Activated T-helper 2 cell treated with anti-CD3 and anti-CD28 coated beads, Interferon-gamma antibody, Interleukin-2, Interleukin-4, amounts not matched to agents 10 μg/mL and 5 μg/mL and 100 μg/mL, durations not matched to agents 14 hours and 24 hours and 36 hours (primary cell): ENCODE results near the gene CFHR4. TPM values are rescaled to one million over a fixed set of nuclear protein-coding genes. Genes with fewer than 3 reads are reported as not detected.

Experiments used
- DNase-seq: peaks from one replicate; pipeline ENCODE4 v3.0.0; 2021; ENCODE audit warnings: low spot score
- H3K27ac Mint-ChIP-seq: one replicate; pipeline ENCODE4 v1.8.0; 2021; ENCODE audit warnings: mixed read lengths
- H3K27me3 Mint-ChIP-seq: one replicate; pipeline ENCODE4 v1.8.0; 2021; ENCODE audit warnings: low read depth, mixed read lengths
- H3K36me3 Mint-ChIP-seq: one replicate; pipeline ENCODE4 v1.8.0; 2021; ENCODE audit warnings: low read depth, mixed read lengths
- H3K4me1 Mint-ChIP-seq: one replicate; pipeline ENCODE4 v1.8.0; 2021; ENCODE audit warnings: low read depth, mixed read lengths
- H3K4me3 Mint-ChIP-seq: one replicate; pipeline ENCODE4 v1.8.0; 2021; ENCODE audit warnings: low read depth, mild to moderate bottlenecking, moderate library complexity, mixed read lengths
- H3K9me3 Mint-ChIP-seq: one replicate; pipeline ENCODE4 v1.8.0; 2021; ENCODE audit warnings: mixed read lengths
- intact Hi-C: fragments of 100-400 bp; cut with micrococcal nuclease; formaldehyde crosslinking; loops from one replicate; pipeline ENCODE4 v1.15.1; 2023
- total RNA-seq: library from RNA; stranded (reverse); gene quantifications from 2 replicates; pipeline ENCODE4 v1.2.3, GENCODE V29; 2022

The CFHR4 gene
- total RNA-seq, 1 donor from 2014 or later: not detected

DNA sequence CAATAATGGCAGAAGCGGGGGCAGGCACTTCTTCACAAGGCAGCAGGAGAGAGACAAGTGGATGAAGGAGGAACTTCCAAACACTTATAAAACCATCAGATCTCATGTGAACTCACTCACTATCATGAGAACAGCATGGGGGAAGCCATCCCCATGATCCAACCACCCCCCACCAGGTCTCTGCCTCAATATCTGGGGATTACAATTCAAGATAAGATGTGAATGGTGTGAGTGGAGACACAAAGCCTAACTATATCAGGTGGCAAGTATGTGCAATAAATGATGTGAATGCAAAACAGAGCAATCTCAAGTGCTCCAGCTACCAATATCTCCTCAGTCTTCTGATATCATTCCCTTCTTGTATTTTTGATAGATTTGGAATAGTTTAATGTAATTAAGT, 68.1 kb downstream of the CFHR4 start:
- no peak overlapping the region for H3K27ac Mint-ChIP-seq
- DNase-seq: no peak
- no peaks in the 10 kb centered on the region for H3K4me1 Mint-ChIP-seq
- no peaks in the 10 kb centered on the region for H3K27me3 Mint-ChIP-seq
- no peaks in the 10 kb centered on the region for H3K36me3 Mint-ChIP-seq
- intact Hi-C loops: loop anchor here (10.0 kb wide), 1 partner anchor 161 kb away; no protein-coding TSS in a partner anchor
- no peaks in the 10 kb centered on the region for H3K9me3 Mint-ChIP-seq
- H3K4me3 Mint-ChIP-seq: no peak overlapping the region

DNA sequence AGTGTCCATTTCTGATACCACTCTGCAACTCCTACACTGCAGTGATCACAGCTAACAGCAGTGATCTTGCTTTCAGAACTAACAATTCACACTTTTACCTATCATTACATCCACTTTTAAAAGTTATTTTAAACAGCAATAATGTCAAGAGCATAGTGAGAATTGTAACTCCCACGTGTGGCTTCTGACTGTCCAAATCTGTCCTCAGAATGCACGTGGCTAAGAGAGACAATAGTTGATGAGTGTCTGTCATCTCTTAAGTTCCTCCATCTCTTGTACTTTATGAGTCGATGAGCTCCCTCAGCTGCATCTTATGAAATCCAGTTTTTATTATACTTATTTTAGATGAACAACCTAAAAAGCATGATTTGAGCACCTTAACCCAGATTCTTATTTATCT, 73.0 kb downstream of the CFHR4 start:
- no peaks in the 10 kb centered on the region for H3K4me1 Mint-ChIP-seq
- H3K27ac Mint-ChIP-seq: no peak overlapping the region
- no peak overlapping the region for H3K4me3 Mint-ChIP-seq
- no peaks in the 10 kb centered on the region for H3K9me3 Mint-ChIP-seq
- H3K36me3 Mint-ChIP-seq: no peaks in the 10 kb centered on the region
- intact Hi-C loops: no loop called here
- no peaks in the 10 kb centered on the region for H3K27me3 Mint-ChIP-seq
- no peak for DNase-seq

Other genes with a start within 250 kb of the CFHR4 start
- 0.44 and 0.71 TPM in 2 replicates for gene CFH, start 236.0 kb upstream of the CFHR4 start, total RNA-seq
- not detected in 2 replicates for gene CFHR3, start 113.2 kb upstream of the CFHR4 start, total RNA-seq
- not detected in 2 replicates for gene CFHR1, start 68.3 kb upstream of the CFHR4 start, total RNA-seq
- not detected in 2 replicates for gene CFHR2, start 55.7 kb downstream of the CFHR4 start, total RNA-seq
- not detected in 2 replicates for gene CFHR5, start 89.5 kb downstream of the CFHR4 start, total RNA-seq
- gene F13B, start 179.2 kb downstream of the CFHR4 start, total RNA-seq: not detected in 2 replicates